H1 (cell line): ENCODE measurements around the gene GARS1. TPM values are rescaled to one million over a fixed set of nuclear protein-coding genes. Genes with fewer than 3 reads are reported as not detected.

Experiments
- CTCF ChIA-PET: fragments of 300-600 bp; sonication (Branson Sonifier 250); formaldehyde crosslinking; loops from one replicate; lab custom pipeline; 2021; ENCODE audit not compliant: partially characterized antibody; lab: Charles Lee
- POLR2A ChIA-PET: fragments of 300-600 bp; sonication (Branson Sonifier 250); formaldehyde crosslinking; loops from one replicate; lab custom pipeline; 2021; ENCODE audit warnings: inconsistent platforms; ENCODE audit not compliant: partially characterized antibody; lab: Charles Lee
- DNase-seq, 2 experiments: peaks; one replicate each; pipeline versions ENCODE4 v3.0.0 to v3.0.0-alpha.2; 2010 to 2022; ENCODE audit warnings: low spot score in 2 of 2, low read depth in 1 of 2, mixed read lengths in 1 of 2
- FAIRE-seq: peaks from 2 replicates; lab custom pipeline; 2011; peaks lifted over from hg19 to GRCh38; lab: Jason Lieb, UNC
- H2AFZ ChIP-seq: 2 replicates; pipeline ENCODE4 v1.8.1; 2012; ENCODE audit warnings: low read length, inconsistent platforms
- H2AK5ac ChIP-seq: 2 replicates; pipeline ENCODE4 v1.6.1; 2013; ENCODE audit warnings: low read depth, low read length
- H2BK120ac ChIP-seq: replicated peaks from 2 replicates; pipeline ENCODE3; 2013; ENCODE audit warnings: low read depth, low read length, inconsistent platforms
- H2BK12ac ChIP-seq: 2 replicates; pipeline ENCODE4 v1.6.1; 2013; ENCODE audit warnings: low read depth, low read length
- H2BK15ac ChIP-seq: 2 replicates; pipeline ENCODE4 v1.6.1; 2013; ENCODE audit warnings: low read length
- H2BK20ac ChIP-seq: 2 replicates; pipeline ENCODE4 v1.6.1; 2013; ENCODE audit warnings: low read length
- H2BK5ac ChIP-seq: 2 replicates; pipeline ENCODE4 v1.6.1; 2013; ENCODE audit warnings: low read depth, low read length
- H3K14ac ChIP-seq: 2 replicates; pipeline ENCODE4 v1.6.1; 2013; ENCODE audit warnings: inconsistent platforms; ENCODE audit not compliant: insufficient read length
- H3K18ac ChIP-seq: 2 replicates; pipeline ENCODE4 v1.6.1; 2013; ENCODE audit warnings: low read length; ENCODE audit errors: extremely low read depth
- H3K23ac ChIP-seq: 2 replicates; pipeline ENCODE4 v1.6.1; 2013; ENCODE audit warnings: inconsistent platforms; ENCODE audit not compliant: insufficient read length
- H3K23me2 ChIP-seq: 2 replicates; pipeline ENCODE4 v1.6.1; 2013; ENCODE audit warnings: low read depth, low read length
- H3K27ac ChIP-seq: 2 replicates; pipeline ENCODE4 v1.6.1; 2011; ENCODE audit warnings: low read depth, low read length, inconsistent platforms
- H3K27me3 ChIP-seq, 4 experiments: replicated peaks in 1 of 4; 1 replicate in 1 of 4; 2 replicates in 3 of 4; pipeline versions ENCODE4 v1.6.1 to v1.8.1; 2011 to 2013; ENCODE audit warnings: low read length in 3 of 4, mild to moderate bottlenecking in 3 of 4, inconsistent platforms in 2 of 4, mixed read lengths in 2 of 4, moderate library complexity in 1 of 4; ENCODE audit not compliant: control insufficient read depth in 3 of 4, insufficient read depth in 3 of 4; ENCODE audit errors: extremely low read depth in 1 of 4
- H3K36me3 ChIP-seq, 4 experiments: 2 replicates each; pipeline versions ENCODE4 v1.6.1 to v1.8.1; 2011 to 2013; ENCODE audit warnings: mild to moderate bottlenecking in 4 of 4, low read length in 3 of 4, moderate library complexity in 2 of 4, control low read depth in 1 of 4, inconsistent platforms in 1 of 4; ENCODE audit not compliant: insufficient read depth in 4 of 4, control insufficient read depth in 2 of 4
- H3K4ac ChIP-seq: replicated peaks from 2 replicates; pipeline ENCODE3; 2013; ENCODE audit warnings: low read length, low read depth, mixed read lengths, inconsistent platforms; ENCODE audit not compliant: insufficient read length
- H3K4me1 ChIP-seq, 4 experiments: replicated peaks in 1 of 4; 1 replicate in 1 of 4; 2 replicates in 3 of 4; pipeline versions ENCODE4 v1.6.1 to v1.8.1; 2011 to 2013; ENCODE audit warnings: low read length in 3 of 4, inconsistent platforms in 2 of 4, mixed read lengths in 1 of 4; ENCODE audit not compliant: insufficient read depth in 4 of 4, control insufficient read depth in 3 of 4
- H3K4me2 ChIP-seq, 2 experiments: 2 replicates each; pipeline versions ENCODE4 v1.6.1 to v1.8.1; 2011 to 2013; ENCODE audit warnings: low read depth in 2 of 2, low read length in 2 of 2, control low read depth in 1 of 2, inconsistent platforms in 1 of 2, mild to moderate bottlenecking in 1 of 2; ENCODE audit not compliant: insufficient read depth in 1 of 2
- H3K4me3 ChIP-seq, 4 experiments: fragments of 200-600, 300-600 bp in 1 of 4; sonication (generic), shearing (Covaris generic), sonication (Bioruptor Twin) in 1 of 4; 2 replicates each; pipeline versions ENCODE4 v1.5.1 to v1.8.1; 2011 to 2016; ENCODE audit warnings: low read length in 4 of 4, low read depth in 3 of 4, control low read depth in 2 of 4, inconsistent platforms in 2 of 4, mild to moderate bottlenecking in 2 of 4, mixed read lengths in 1 of 4, moderate library complexity in 1 of 4; ENCODE audit not compliant: insufficient read depth in 2 of 4; ENCODE audit errors: extremely low read depth in 1 of 4
- H3K56ac ChIP-seq: replicated peaks from 2 replicates; pipeline ENCODE3; 2013; ENCODE audit warnings: low read depth, mild to moderate bottlenecking, mixed read lengths, low read length, inconsistent platforms; ENCODE audit not compliant: insufficient read length
- H3K79me1 ChIP-seq: 2 replicates; pipeline ENCODE4 v1.6.1; 2013; ENCODE audit warnings: low read depth, low read length, control low read depth
- H3K79me2 ChIP-seq, 2 experiments: 2 replicates each; pipeline versions ENCODE4 v1.6.1 to v1.8.1; 2012 to 2013; ENCODE audit warnings: low read length in 2 of 2, mild to moderate bottlenecking in 2 of 2, inconsistent platforms in 1 of 2; ENCODE audit not compliant: insufficient read depth in 2 of 2, control insufficient read depth in 1 of 2
- H3K9ac ChIP-seq, 4 experiments: replicated peaks in 1 of 4; 1 replicate in 1 of 4; 2 replicates in 3 of 4; pipeline versions ENCODE4 v1.6.1 to v1.8.1; 2011 to 2013; ENCODE audit warnings: low read depth in 3 of 4, low read length in 3 of 4, control low read depth in 2 of 4, mild to moderate bottlenecking in 2 of 4, moderate library complexity in 2 of 4, inconsistent platforms in 1 of 4; ENCODE audit errors: extremely low read depth in 1 of 4
- H3K9me3 ChIP-seq, 2 experiments: 2 replicates each; pipeline versions ENCODE4 v1.6.1 to v1.8.1; 2012 to 2013; ENCODE audit warnings: mild to moderate bottlenecking in 2 of 2, moderate library complexity in 2 of 2, control low read depth in 1 of 2, inconsistent platforms in 1 of 2, low read depth in 1 of 2, low read length in 1 of 2, mixed read lengths in 1 of 2; ENCODE audit not compliant: insufficient read depth in 2 of 2
- H4K20me1 ChIP-seq, 2 experiments: replicated peaks in 1 of 2; 2 replicates each; pipeline versions ENCODE3 to v1.8.1; 2011 to 2013; ENCODE audit warnings: inconsistent platforms in 2 of 2, low read length in 2 of 2, mild to moderate bottlenecking in 1 of 2; ENCODE audit not compliant: insufficient read depth in 2 of 2, control insufficient read depth in 1 of 2
- H4K5ac ChIP-seq: 2 replicates; pipeline ENCODE4 v1.6.1; 2013; ENCODE audit warnings: low read length, low read depth, mixed read lengths, inconsistent platforms; ENCODE audit not compliant: insufficient read length
- H4K8ac ChIP-seq: 2 replicates; pipeline ENCODE4 v1.8.0; 2013; ENCODE audit warnings: mild to moderate bottlenecking, moderate library complexity, low read length, inconsistent platforms; ENCODE audit not compliant: insufficient read depth; ENCODE audit errors: extremely low read depth
- H4K91ac ChIP-seq: replicated peaks from 2 replicates; pipeline ENCODE3; 2013; ENCODE audit warnings: low read length, mixed read lengths, inconsistent platforms; ENCODE audit not compliant: insufficient read length
- BRCA1 ChIP-seq: IDR thresholded peaks from 2 replicates; pipeline ENCODE4 v1.6.1; 2012; ENCODE audit warnings: low read depth, low read length, improper control_type of control experiment
- CTCF ChIP-seq, 3 experiments: IDR thresholded peaks; 1 replicate in 2 of 3; 2 replicates in 1 of 3; pipeline versions ENCODE4 v1.5.1 to v1.6.1; 2011; ENCODE audit warnings: low read length in 3 of 3, mild to moderate bottlenecking in 3 of 3, inconsistent platforms in 2 of 3, low read depth in 1 of 3, moderate library complexity in 1 of 3; ENCODE audit not compliant: insufficient read depth in 1 of 3; ENCODE audit errors: control extremely low read depth in 1 of 3
- RAD21 ChIP-seq, 2 experiments: IDR thresholded peaks in 1 of 2; conservative IDR thresholded peaks in 1 of 2; 2 replicates each; pipeline ENCODE4 v1.6.1; 2011; ENCODE audit warnings: low read depth in 2 of 2, low read length in 2 of 2, improper control_type of control experiment in 1 of 2, inconsistent platforms in 1 of 2, mild to moderate bottlenecking in 1 of 2, moderate library complexity in 1 of 2
- TCF12 ChIP-seq: IDR thresholded peaks from 2 replicates; pipeline ENCODE4 v1.6.1; 2011; ENCODE audit warnings: low read depth, mild to moderate bottlenecking, low read length
- WGBS, 2 experiments: shearing (Covaris generic) in 1 of 2; methylation state at CpG; one replicate each; pipeline versions ENCODE4 v1.1.6 to v1.1.7; 2013 to 2015; ENCODE audit warnings: low lambda C conversion rate in 2 of 2, mixed read lengths in 2 of 2, inconsistent platforms in 1 of 2, low coverage in 1 of 2, missing lambda C conversion rate in 1 of 2; ENCODE audit not compliant: insufficient replicate concordance in 2 of 2, insufficient coverage in 1 of 2, insufficient read length in 1 of 2; ENCODE audit errors: extremely low coverage in 1 of 2, missing lambda C conversion rate in 1 of 2; 5-methylcytosine and 5-hydroxymethylcytosine counted together
- polyA plus RNA-seq, 7 experiments: library from polyadenylated mRNA; depleted of rRNA in 3 of 7; stranded (reverse) in 5 of 7; unstranded in 2 of 7; fragments of >200 nt in 5 of 7; fragments of 200-250 nt in 2 of 7; gene quantifications; 1 replicate in 5 of 7; 2 replicates in 1 of 7; 4 replicates in 1 of 7; pipeline versions ENCODE4 v1.2.1 to v1.2.3, GENCODE V29; 2011 to 2013; ENCODE audit warnings: missing spikeins in 2 of 7, mixed read lengths in 2 of 7
- total RNA-seq: library from RNA; stranded (reverse); fragmentation: NEBNext Ultra II Directional; extraction: Animal tissue kit (Norgen Biotek cat#: 25700); gene quantifications from 2 replicates; pipeline ENCODE4 v1.2.1, GENCODE V29; 2021

Gene GARS1
- total and polyA plus RNA-seq, 2 of the 8 experiments (the other 6 are each of a cell fraction or from before 2014, with no cell fraction given): 270 to 476 TPM

- Histone ChIP-seq H2BK5ac (no peak overlapping the region), H3K4me2 (no peak overlapping the region), H4K20me1 (peaks cover 0 to 5% of the 10 kb centered on the region in 2 experiments), H2AK5ac (no peak overlapping the region), H3K9me3 (no peaks in the 10 kb centered on the region), H3K18ac (no peak overlapping the region), H4K5ac (no peak overlapping the region), H4K91ac (no peak overlapping the region), H3K23me2 (no peaks in the 10 kb centered on the region), H2BK15ac (no peak overlapping the region), H3K79me1 (no peaks in the 10 kb centered on the region; the same call in 1 of the 2 replicates), H3K27me3 (no peaks in the 10 kb centered on the region; a peak in 1 of 7 replicates), H2BK20ac (no peak overlapping the region), H3K9ac (no peak overlapping the region), H2BK120ac (no peak overlapping the region), H3K79me2 (no peaks in the 10 kb centered on the region), H4K8ac (no peak overlapping the region), H3K23ac (no peak overlapping the region), H2AFZ (no peak overlapping the region), H3K4me3 (no peak overlapping the region), H3K14ac (no peak overlapping the region), H3K56ac (no peak overlapping the region), H2BK12ac (no peak overlapping the region), H3K36me3 (no peaks in the 10 kb centered on the region; a peak in 1 of 8 replicates), H3K4me1 (peaks cover 0 to 8% (median 4%) of the 10 kb centered on the region in 4 experiments; a peak in 4 of 7 replicates), H3K27ac (no peak overlapping the region), H3K4ac (no peak overlapping the region)
- no peak for FAIRE-seq
- DNase-seq: no peak
- WGBS, 2 experiments: 87% methylated on average over 4 of the region's 4 CpGs; no CpG with 5 or more reads in 1 of the 2 experiments
- ChIA-PET POLR2A (interaction anchor here (0.6 to 2.2 kb wide), 9 partner anchors 8 to 160 kb away, joined by 3 to 14 read pairs (median 4); partner anchors contain the start of gene GARS1), CTCF (interaction anchor here (0.6 to 7.5 kb wide), 18 partner anchors 9 to 128 kb away, joined by 3 to 68 read pairs (median 5); partner anchors contain the start of gene CRHR2)
- TF ChIP-seq BRCA1 (no peak), RAD21 (IDR thresholded peaks at IDR 0.05 in 1 of 2, conservative IDR thresholded peaks at IDR 0.05 in 1 of 2; ENCODE audit: low read depth in 2 of 2, low read length in 2 of 2) (peak; percentile 43 to 51; a peak in 3 of 4 replicates), CTCF (IDR thresholded peaks at IDR 0.05; ENCODE audit: control extremely low read depth in 1 of 3, insufficient read depth in 1 of 3, low read depth in 1 of 3, low read length in 3 of 3) (peak; percentile 14 to 40 (median 18); a peak in 3 of 4 replicates), TCF12 (no peak)
Measured at GRCh38 chr7:30663414-30663813, 68.7 kb downstream of the GARS1 start.
